Gastrocnemius medialis (tissue), 4 donors: ENCODE data around the gene DDX24. TPM values are rescaled to one million over a fixed set of nuclear protein-coding genes. Genes with fewer than 3 reads are reported as not detected.

Experiments
- ATAC-seq, 2 donors: fragments of 150-250 bp; one replicate each; pipeline ENCODE4 v1.9.1; 2016
- DNase-seq, 2 donors: peaks; one replicate each; pipeline ENCODE4 v3.0.0-alpha.2; 2019
- H3K27ac ChIP-seq, 4 donors: fragments of 200-600 bp; sonication (generic); 1 replicate in 1 of 4; 2 replicates in 3 of 4; pipeline ENCODE4 v1.5.1; 2016 to 2018; ENCODE audit warnings: mild to moderate bottlenecking in 2 of 4, moderate library complexity in 1 of 4
- H3K27me3 ChIP-seq, 3 donors: fragments of 200-600 bp; sonication (generic) in 2 of 3; 1 replicate in 1 of 3; 2 replicates in 2 of 3; pipeline versions ENCODE4 v1.5.1 to v1.6.0; 2016 to 2019; ENCODE audit warnings: mild to moderate bottlenecking in 1 of 3, moderate library complexity in 1 of 3
- H3K36me3 ChIP-seq, 2 donors: fragments of 200-600 bp; sonication (generic) in 1 of 2; one replicate each; pipeline ENCODE4 v1.5.1; 2017 to 2018
- H3K4me1 ChIP-seq, 2 donors: fragments of 200-600 bp; sonication (generic) in 1 of 2; one replicate each; pipeline ENCODE4 v1.5.1; 2016 to 2017; ENCODE audit warnings: mild to moderate bottlenecking in 2 of 2
- H3K4me3 ChIP-seq, 4 donors: fragments of 200-600 bp; sonication (generic) in 3 of 4; 1 replicate in 1 of 4; 2 replicates in 3 of 4; pipeline ENCODE4 v1.5.1; 2016 to 2019; ENCODE audit warnings: mild to moderate bottlenecking in 2 of 4
- H3K9me3 ChIP-seq, 3 donors: fragments of 200-600 bp; sonication (generic) in 2 of 3; 1 replicate in 1 of 3; 2 replicates in 2 of 3; pipeline ENCODE4 v1.5.1; 2016 to 2019
- POLR2A ChIP-seq, 2 donors: fragments of 450-650 bp; IDR thresholded peaks; one replicate each; pipeline ENCODE4 v1.6.1; 2017; ENCODE audit warnings: antibody characterized with exemption in 2 of 2, mild to moderate bottlenecking in 2 of 2, moderate library complexity in 2 of 2
- in situ Hi-C, 4 donors: fragments of 200-750 bp; cut with MboI; loops; one replicate each; pipeline versions ENCODE4 v1.15.0 to v1.8.0; 2017; ENCODE audit warnings: low sequenced_read_pairs in 4 of 4
- intact Hi-C: fragments of 100-400 bp; cut with DNase I; formaldehyde crosslinking; loops from one replicate; pipeline ENCODE4 v1.15.1; 2023; ENCODE audit warnings: low total_unique reads
- total RNA-seq, 4 donors: library from RNA; depleted of rRNA; stranded (reverse); fragments of >200 nt; gene quantifications; one replicate each; pipeline versions ENCODE4 v1.1.0 to v1.2.3, GENCODE V29; 2016
- TF ChIP-seq, protein P1 (sequence below), 5 experiments: fragments of 450-650 bp in 3 of 5; fragments of 200-600 bp in 2 of 5; sonication (generic) in 2 of 5; IDR thresholded peaks in 4 of 5; conservative IDR thresholded peaks in 1 of 5; 1 replicate in 4 of 5; 2 replicates in 1 of 5; pipeline ENCODE4 v1.5.1; 2016 to 2019; ENCODE audit warnings: antibody characterized with exemption in 5 of 5, mild to moderate bottlenecking in 3 of 5, moderate library complexity in 3 of 5

Gene DDX24
- total RNA-seq, 4 donors from 2014 or later: 106 to 200 (median 128) TPM

DNA sequence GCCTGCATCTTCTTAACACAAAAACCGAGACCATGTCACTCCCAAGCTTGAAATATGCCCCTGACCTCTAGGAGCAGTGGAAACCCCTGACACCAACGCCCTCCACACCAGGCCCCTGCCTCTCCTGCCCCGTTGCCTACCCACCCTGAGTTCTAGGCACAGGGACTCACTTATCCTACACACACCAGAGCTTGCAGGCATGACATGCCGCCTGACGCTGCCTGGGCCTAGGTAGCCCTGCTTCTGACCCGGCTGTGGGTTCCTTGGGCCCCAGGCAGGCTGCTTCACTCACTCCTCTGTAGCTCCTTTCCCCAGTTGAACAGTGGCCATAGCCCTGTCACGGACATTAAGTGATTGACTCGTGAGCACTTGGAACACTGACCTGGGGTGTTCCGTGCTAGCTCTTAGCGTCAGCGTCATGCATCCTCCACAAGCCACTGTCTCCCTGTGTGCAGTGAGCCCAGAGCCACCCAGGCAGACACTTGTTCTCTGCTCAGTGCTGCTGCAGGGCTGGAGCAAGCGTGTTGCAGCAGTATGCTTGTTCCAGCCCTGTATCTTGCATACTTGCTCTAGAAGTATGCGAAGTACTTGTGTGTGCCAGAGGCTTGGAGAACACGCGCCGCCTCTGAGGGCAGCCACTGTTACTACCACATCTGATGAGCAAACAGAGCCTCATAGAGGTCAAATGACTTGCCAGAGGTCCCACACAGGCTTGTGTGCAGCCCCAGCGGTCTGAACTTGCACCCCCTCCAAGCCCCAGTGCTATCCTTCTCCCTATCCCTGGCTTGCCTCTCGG lies 39.3 kb downstream of the DDX24 start:
- ATAC-seq (peak in 1 of 2 donors; percentile 31), DNase-seq (no peak)
- Histone ChIP-seq H3K27me3 (no peaks in the 10 kb centered on the region), H3K36me3 (peaks cover 0 to 2% of the 10 kb centered on the region in 2 donors), H3K27ac (no peak overlapping the region), H3K9me3 (no peaks in the 10 kb centered on the region), H3K4me1 (peaks cover 0 to 4% of the 10 kb centered on the region in 2 donors), H3K4me3 (no peak overlapping the region)
- TF ChIP-seq, protein P1, sequence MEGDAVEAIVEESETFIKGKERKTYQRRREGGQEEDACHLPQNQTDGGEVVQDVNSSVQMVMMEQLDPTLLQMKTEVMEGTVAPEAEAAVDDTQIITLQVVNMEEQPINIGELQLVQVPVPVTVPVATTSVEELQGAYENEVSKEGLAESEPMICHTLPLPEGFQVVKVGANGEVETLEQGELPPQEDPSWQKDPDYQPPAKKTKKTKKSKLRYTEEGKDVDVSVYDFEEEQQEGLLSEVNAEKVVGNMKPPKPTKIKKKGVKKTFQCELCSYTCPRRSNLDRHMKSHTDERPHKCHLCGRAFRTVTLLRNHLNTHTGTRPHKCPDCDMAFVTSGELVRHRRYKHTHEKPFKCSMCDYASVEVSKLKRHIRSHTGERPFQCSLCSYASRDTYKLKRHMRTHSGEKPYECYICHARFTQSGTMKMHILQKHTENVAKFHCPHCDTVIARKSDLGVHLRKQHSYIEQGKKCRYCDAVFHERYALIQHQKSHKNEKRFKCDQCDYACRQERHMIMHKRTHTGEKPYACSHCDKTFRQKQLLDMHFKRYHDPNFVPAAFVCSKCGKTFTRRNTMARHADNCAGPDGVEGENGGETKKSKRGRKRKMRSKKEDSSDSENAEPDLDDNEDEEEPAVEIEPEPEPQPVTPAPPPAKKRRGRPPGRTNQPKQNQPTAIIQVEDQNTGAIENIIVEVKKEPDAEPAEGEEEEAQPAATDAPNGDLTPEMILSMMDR (IDR thresholded peaks at IDR 0.05 in 4 of 5, conservative IDR thresholded peaks at IDR 0.05 in 1 of 5): no peak
- no peak for TF ChIP-seq POLR2A (IDR thresholded peaks at IDR 0.05)
- intact Hi-C loops (no loop called here), in situ Hi-C loops (no loop called here)

DNA sequence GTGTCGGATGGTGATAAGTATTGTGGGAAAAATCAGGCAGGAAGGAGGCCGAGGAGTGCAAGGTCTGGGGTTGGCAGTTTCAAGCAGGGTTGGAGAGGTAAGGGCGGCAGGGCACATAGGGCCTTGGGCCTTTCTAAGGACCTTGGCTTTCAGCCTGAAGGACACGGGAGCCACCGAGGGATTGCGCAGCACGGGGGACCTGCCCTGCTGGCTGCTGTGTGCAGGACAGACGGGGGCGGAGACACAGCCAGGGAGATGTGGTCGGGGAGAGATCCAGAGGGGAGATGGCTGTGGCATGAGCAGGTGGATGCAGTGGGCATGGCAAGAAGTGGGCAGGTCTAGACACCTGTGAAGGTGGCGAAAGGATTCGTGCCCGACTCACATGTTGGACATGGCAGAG lies 40.2 kb downstream of the DDX24 start:
- TF ChIP-seq POLR2A (IDR thresholded peaks at IDR 0.05): no peak
- TF ChIP-seq, protein P1 (IDR thresholded peaks at IDR 0.05 in 4 of 5, conservative IDR thresholded peaks at IDR 0.05 in 1 of 5): no peak
- Histone ChIP-seq H3K9me3 (no peaks in the 10 kb centered on the region), H3K4me1 (peaks cover 0 to 4% of the 10 kb centered on the region in 2 donors), H3K27me3 (no peaks in the 10 kb centered on the region), H3K36me3 (no peaks in the 10 kb centered on the region), H3K27ac (no peak overlapping the region), H3K4me3 (no peak overlapping the region)
- DNase-seq: no peak
- no peak for ATAC-seq
- intact Hi-C loops: no loop called here
- in situ Hi-C loops: no loop called here

DNA sequence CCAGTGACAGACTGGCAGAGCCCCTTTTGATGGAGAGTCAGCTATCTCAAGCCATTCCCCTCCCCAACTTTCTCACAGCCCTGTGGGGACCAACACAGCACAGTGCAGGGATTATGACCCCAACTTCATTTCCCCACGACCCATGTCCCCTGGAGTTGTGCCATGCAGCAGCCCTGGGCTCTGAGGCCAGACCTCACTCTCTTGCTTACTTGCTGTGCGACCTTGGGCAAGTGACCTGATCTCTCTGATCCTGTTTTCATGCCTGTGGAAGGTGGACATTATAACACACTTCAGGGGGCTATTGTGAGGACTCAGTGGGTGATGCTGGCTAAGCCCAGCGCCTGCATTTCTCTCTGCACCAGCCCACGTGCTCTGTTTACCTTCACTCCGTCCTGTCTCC lies 40.8 kb downstream of the DDX24 start:
- H3K36me3 ChIP-seq: no peaks in the 10 kb centered on the region
- no peak overlapping the region for H3K27ac ChIP-seq
- DNase-seq: no peak
- no peak for ATAC-seq
- TF ChIP-seq POLR2A (IDR thresholded peaks at IDR 0.05): no peak
- no peaks in the 10 kb centered on the region for H3K27me3 ChIP-seq
- H3K4me1 ChIP-seq: peaks cover 0 to 4% of the 10 kb centered on the region in 2 donors
- no peaks in the 10 kb centered on the region for H3K9me3 ChIP-seq
- no peak overlapping the region for H3K4me3 ChIP-seq
- intact Hi-C loops (no loop called here), in situ Hi-C loops (no loop called here)

DNA sequence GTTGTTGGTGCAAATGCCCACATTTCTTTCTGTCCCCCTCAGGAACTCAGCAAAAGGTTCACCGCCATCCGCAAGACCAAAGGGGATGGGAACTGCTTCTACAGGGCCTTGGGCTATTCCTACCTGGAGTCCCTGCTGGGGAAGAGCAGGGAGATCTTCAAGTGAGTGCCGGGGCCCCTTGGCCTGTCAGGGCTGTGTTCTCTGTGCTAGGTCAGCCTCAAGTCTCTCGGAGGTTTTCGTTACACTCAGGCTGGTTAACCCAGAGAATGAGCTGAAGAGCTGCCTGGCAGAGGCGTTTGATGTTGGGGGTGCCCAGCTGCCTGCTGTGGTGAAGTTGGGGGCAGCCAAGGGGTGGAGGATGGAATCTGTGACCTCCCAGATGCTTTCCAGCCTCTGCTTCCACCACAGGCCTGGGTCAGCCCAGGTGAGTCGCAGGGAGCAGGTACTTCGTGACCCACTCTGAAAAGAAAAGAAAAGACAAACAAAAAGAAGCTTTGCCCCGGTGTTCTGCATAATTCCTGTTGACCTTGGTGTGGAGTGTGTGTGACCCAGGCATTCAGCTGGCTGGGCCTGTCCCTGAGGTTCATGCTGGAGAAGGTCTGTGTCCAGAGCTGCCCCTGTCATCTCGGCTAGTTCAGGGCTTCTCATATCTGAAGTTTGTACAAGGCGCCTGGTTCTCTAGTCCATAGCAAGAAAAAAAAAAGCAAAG lies 41.9 kb downstream of the DDX24 start:
- no peak overlapping the region for H3K4me3 ChIP-seq
- no peak overlapping the region for H3K27ac ChIP-seq
- no peaks in the 10 kb centered on the region for H3K36me3 ChIP-seq
- no peak for TF ChIP-seq POLR2A (IDR thresholded peaks at IDR 0.05)
- TF ChIP-seq, protein P1 (IDR thresholded peaks at IDR 0.05 in 4 of 5, conservative IDR thresholded peaks at IDR 0.05 in 1 of 5): no peak
- no peaks in the 10 kb centered on the region for H3K9me3 ChIP-seq
- ATAC-seq: no peak
- no peak for DNase-seq
- intact Hi-C loops: no loop called here
- in situ Hi-C loops: loop anchor here (5.0 kb wide), 1 partner anchor 98 kb away; no protein-coding TSS in a partner anchor
- H3K27me3 ChIP-seq: no peaks in the 10 kb centered on the region
- H3K4me1 ChIP-seq: peaks cover 0 to 4% of the 10 kb centered on the region in 2 donors

DNA sequence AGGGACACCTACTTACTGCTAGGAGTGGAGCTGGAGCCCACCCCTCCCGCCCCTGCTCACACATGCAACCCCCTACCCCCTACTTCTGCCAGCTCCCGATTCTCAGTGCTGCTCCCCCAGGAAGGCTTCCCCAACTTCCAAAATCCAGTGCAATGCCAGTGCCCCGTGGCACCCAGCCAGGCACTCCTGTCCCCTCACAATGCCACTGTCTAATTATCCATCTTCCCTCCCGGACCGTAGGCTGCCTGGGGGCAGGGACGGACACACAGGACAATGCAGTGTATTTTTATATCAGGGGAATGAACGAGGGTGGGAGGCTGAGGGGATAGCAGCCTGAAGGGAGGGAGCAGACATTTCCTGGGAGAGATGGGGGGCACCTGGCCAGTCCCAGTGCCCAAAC lies 42.5 kb downstream of the DDX24 start:
- H3K27me3 ChIP-seq: no peaks in the 10 kb centered on the region
- H3K27ac ChIP-seq: no peak overlapping the region
- intact Hi-C loops: no loop called here
- in situ Hi-C loops: loop anchor here (5.0 kb wide), 1 partner anchor 99 kb away; no protein-coding TSS in a partner anchor
- H3K4me3 ChIP-seq: no peak overlapping the region
- peaks cover 0 to 4% of the 10 kb centered on the region in 2 donors for H3K4me1 ChIP-seq
- no peaks in the 10 kb centered on the region for H3K36me3 ChIP-seq
- no peaks in the 10 kb centered on the region for H3K9me3 ChIP-seq
- DNase-seq (no peak), ATAC-seq (no peak)
- TF ChIP-seq, protein P1 (IDR thresholded peaks at IDR 0.05 in 4 of 5, conservative IDR thresholded peaks at IDR 0.05 in 1 of 5): no peak
- TF ChIP-seq POLR2A (IDR thresholded peaks at IDR 0.05): no peak
